ENCODE results near the gene PTH1R. TPM values are rescaled to one million over a fixed set of nuclear protein-coding genes. Genes with fewer than 3 reads are reported as not detected.

PTH1R gene
- polyA plus RNA-seq, 2 of the 4 experiments (the other 2 are of a cell fraction), result 0.45 to 0.53 TPM

DNA sequence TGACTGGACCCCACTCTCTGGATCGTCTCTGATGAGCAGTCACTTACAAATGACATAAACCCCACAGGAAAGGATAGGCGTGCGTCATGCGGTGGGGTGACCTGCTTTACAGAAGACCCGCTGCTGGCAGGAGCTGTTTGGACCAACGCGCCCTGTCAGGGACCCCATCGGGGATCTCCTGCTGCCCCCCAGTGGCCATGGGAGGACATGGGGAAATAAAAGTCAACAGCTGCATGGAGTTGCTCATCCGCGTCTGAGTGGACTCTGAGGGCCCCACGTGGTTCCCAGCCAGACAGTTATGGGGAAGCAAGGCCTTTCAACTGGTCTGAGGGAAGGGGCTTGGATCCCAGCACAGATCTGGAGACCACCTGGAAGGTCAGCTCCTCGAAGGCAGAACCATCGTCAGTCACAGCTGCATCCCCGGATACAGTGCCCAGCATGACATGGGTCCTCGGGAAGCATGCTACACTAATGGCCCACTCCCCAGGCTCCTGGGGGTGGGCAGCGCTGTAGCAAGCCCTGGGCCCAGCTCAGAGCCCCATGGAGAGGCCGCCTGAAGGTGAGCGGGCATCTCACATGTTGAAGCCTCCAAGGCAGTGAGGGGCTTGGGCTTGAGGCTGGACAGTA, 32.1 kb downstream of the PTH1R start:
- CTCF ChIA-PET, result interaction anchor here (0.6 to 2.6 kb wide), 34 partner anchors 9 to 1345 kb away, joined by 3 to 39 read pairs (median 4); partner anchors contain the start of genes ALS2CL and PTH1R
- H3K4me3 ChIP-seq, result no peak overlapping the region
- DNase-seq (ENCODE audit: low read depth in 1 of 2, low spot score in 1 of 2), result peak; percentile 70 to 88
- no peak for TF ChIP-seq ATOH8 (CRISPR knock-in tag; IDR thresholded peaks at IDR 0.05; ENCODE audit: low read depth)
- no peak for TF ChIP-seq CBX8 (IDR thresholded peaks at IDR 0.05)
- TF ChIP-seq CHD4 (IDR thresholded peaks at IDR 0.05; ENCODE audit: borderline replicate concordance), result no peak
- TF ChIP-seq MYC (IDR thresholded peaks at IDR 0.05; ENCODE audit: borderline replicate concordance, low read length), result no peak
- peak; percentile 72 to 79 for TF ChIP-seq RAD21 (conservative IDR thresholded peaks at IDR 0.05 in 1 of 2, IDR thresholded peaks at IDR 0.05 in 1 of 2)
- TF ChIP-seq EHF (CRISPR knock-in tag; IDR thresholded peaks at IDR 0.05), result no peak
- TF ChIP-seq RARB (CRISPR knock-in tag; IDR thresholded peaks at IDR 0.05), result no peak
- TF ChIP-seq CTCF (IDR thresholded peaks at IDR 0.05), result peak; percentile 72
- TF ChIP-seq, protein P1, sequence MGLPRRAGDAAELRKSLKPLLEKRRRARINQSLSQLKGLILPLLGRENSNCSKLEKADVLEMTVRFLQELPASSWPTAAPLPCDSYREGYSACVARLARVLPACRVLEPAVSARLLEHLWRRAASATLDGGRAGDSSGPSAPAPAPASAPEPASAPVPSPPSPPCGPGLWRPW (IDR thresholded peaks at IDR 0.05), result no peak
- TF ChIP-seq, protein P2, sequence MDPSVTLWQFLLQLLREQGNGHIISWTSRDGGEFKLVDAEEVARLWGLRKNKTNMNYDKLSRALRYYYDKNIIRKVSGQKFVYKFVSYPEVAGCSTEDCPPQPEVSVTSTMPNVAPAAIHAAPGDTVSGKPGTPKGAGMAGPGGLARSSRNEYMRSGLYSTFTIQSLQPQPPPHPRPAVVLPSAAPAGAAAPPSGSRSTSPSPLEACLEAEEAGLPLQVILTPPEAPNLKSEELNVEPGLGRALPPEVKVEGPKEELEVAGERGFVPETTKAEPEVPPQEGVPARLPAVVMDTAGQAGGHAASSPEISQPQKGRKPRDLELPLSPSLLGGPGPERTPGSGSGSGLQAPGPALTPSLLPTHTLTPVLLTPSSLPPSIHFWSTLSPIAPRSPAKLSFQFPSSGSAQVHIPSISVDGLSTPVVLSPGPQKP (IDR thresholded peaks at IDR 0.05; ENCODE audit: low read depth, low read length), result no peak
- no peak for TF ChIP-seq EP300 (IDR thresholded peaks at IDR 0.05)
- TF ChIP-seq RCOR1 (IDR thresholded peaks at IDR 0.05; ENCODE audit: low read depth, low read length), result no peak
- TF ChIP-seq, protein P3, sequence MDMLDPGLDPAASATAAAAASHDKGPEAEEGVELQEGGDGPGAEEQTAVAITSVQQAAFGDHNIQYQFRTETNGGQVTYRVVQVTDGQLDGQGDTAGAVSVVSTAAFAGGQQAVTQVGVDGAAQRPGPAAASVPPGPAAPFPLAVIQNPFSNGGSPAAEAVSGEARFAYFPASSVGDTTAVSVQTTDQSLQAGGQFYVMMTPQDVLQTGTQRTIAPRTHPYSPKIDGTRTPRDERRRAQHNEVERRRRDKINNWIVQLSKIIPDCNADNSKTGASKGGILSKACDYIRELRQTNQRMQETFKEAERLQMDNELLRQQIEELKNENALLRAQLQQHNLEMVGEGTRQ (IDR thresholded peaks at IDR 0.05), result peak; percentile 51
- TF ChIP-seq ESRRA (IDR thresholded peaks at IDR 0.05; ENCODE audit: borderline replicate concordance, low read length), result no peak
- TF ChIP-seq, protein P4, sequence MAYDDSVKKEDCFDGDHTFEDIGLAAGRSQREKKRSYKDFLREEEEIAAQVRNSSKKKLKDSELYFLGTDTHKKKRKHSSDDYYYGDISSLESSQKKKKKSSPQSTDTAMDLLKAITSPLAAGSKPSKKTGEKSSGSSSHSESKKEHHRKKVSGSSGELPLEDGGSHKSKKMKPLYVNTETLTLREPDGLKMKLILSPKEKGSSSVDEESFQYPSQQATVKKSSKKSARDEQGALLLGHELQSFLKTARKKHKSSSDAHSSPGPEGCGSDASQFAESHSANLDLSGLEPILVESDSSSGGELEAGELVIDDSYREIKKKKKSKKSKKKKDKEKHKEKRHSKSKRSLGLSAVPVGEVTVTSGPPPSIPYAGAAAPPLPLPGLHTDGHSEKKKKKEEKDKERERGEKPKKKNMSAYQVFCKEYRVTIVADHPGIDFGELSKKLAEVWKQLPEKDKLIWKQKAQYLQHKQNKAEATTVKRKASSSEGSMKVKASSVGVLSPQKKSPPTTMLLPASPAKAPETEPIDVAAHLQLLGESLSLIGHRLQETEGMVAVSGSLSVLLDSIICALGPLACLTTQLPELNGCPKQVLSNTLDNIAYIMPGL (CRISPR knock-in tag; IDR thresholded peaks at IDR 0.05; ENCODE audit: borderline replicate concordance), result no peak
- TF ChIP-seq MAX (IDR thresholded peaks at IDR 0.05), result peak; percentile 66
- TF ChIP-seq ZNF302 (CRISPR knock-in tag; IDR thresholded peaks at IDR 0.05), result no peak
- TF ChIP-seq TFCP2L1 (CRISPR knock-in tag; IDR thresholded peaks at IDR 0.05), result no peak
- TF ChIP-seq CEBPB (IDR thresholded peaks at IDR 0.05), result no peak
- TF ChIP-seq CHD2 (IDR thresholded peaks at IDR 0.05; ENCODE audit: low read length, partially characterized antibody), result no peak
- TF ChIP-seq HEYL (CRISPR knock-in tag; IDR thresholded peaks at IDR 0.05), result no peak
- no peak for TF ChIP-seq FOSB (CRISPR knock-in tag; IDR thresholded peaks at IDR 0.05)
- TF ChIP-seq POLR2A (IDR thresholded peaks at IDR 0.05; ENCODE audit: low read length), result no peak
- 0 out of 2 replicates have a peak, but pooled peaks have one; percentile 36 for TF ChIP-seq POLR2AphosphoS2 (conservative IDR thresholded peaks at IDR 0.05; ENCODE audit: low read length)
- no peak for TF ChIP-seq MAZ (IDR thresholded peaks at IDR 0.05; ENCODE audit: borderline replicate concordance, low read depth, low read length)
- no peak for TF ChIP-seq PHF8 (IDR thresholded peaks at IDR 0.05; ENCODE audit: borderline replicate concordance, low read depth)
- TF ChIP-seq ZC3H11A (IDR thresholded peaks at IDR 0.05), result no peak
- no peak for TF ChIP-seq EHMT2 (IDR thresholded peaks at IDR 0.05; ENCODE audit: low read depth)
- TF ChIP-seq SREBF2 (IDR thresholded peaks at IDR 0.05), result no peak
- no peak for TF ChIP-seq TP53 (CRISPR knock-in tag; IDR thresholded peaks at IDR 0.05)
- peak; percentile 60 for TF ChIP-seq SMC3 (IDR thresholded peaks at IDR 0.05)
- no peaks in the 10 kb centered on the region for H3K9me3 ChIP-seq
- peak; percentile 73 to 88 for ATAC-seq
- H3K4me1 ChIP-seq, result peaks cover 17% of the 10 kb centered on the region
- POLR2A ChIA-PET, result interaction anchor here (1.2 kb wide), 1 partner anchor 67 kb away, joined by 4 read pairs; the partner anchor contains the start of gene CCDC12
- no peak for FAIRE-seq
- H3K27ac ChIP-seq, result peak overlapping the region; percentile 53 to 76; a peak in 5 of 6 replicates
- 0% methylated on average over 11 of the region's 18 CpGs for WGBS (ENCODE audit: missing lambda C conversion rate)
- peak overlapping the region; percentile 43; the same call in 1 of the 3 replicates for H3K4me2 ChIP-seq
